GM12878 (cell line): Measurements from ENCODE around the gene ATIC.
"Not testable (repeated sequence)": the region's sequence is repeated elsewhere in the genome, so short reads cannot be mapped to it uniquely, and the experiment has no call there.

Experiments used
- CHD1 ChIP-seq: IDR thresholded peaks from 2 replicates; pipeline ENCODE4 v1.6.1; 2012; ENCODE audit warnings: low read depth, low read length, improper control_type of control experiment
- EZH2 ChIP-seq: IDR thresholded peaks from 2 replicates; pipeline ENCODE4 v1.6.1; 2012; ENCODE audit warnings: low read depth, mild to moderate bottlenecking, control low read depth, inconsistent platforms, low read length, borderline replicate concordance; ENCODE audit not compliant: control insufficient read depth
- FOXM1 ChIP-seq: IDR thresholded peaks from 2 replicates; pipeline ENCODE4 v1.6.1; 2012; ENCODE audit warnings: low read depth, mild to moderate bottlenecking, inconsistent platforms, low read length, moderate library complexity
- MXI1 ChIP-seq: fragments of 150-350 bp; IDR thresholded peaks from 2 replicates; pipeline ENCODE4 v1.6.1; 2011; ENCODE audit warnings: low read depth, mild to moderate bottlenecking, inconsistent platforms, low read length, improper control_type of control experiment
- NFXL1 ChIP-seq: fragments of 450-650 bp; IDR thresholded peaks from 2 replicates; pipeline ENCODE4 v1.6.1; 2017; ENCODE audit warnings: antibody characterized with exemption, mild to moderate bottlenecking, borderline replicate concordance
- NRF1 ChIP-seq: conservative IDR thresholded peaks from 2 replicates; pipeline ENCODE4 v1.6.1; 2011; ENCODE audit warnings: mild to moderate bottlenecking, low read depth, low read length, improper control_type of control experiment
- POLR2A ChIP-seq: IDR thresholded peaks from 2 replicates; pipeline ENCODE4 v1.6.1; 2011; ENCODE audit warnings: low read depth, mild to moderate bottlenecking, low read length
- POLR2AphosphoS5 ChIP-seq: IDR thresholded peaks from 2 replicates; pipeline ENCODE4 v1.6.1; 2011; ENCODE audit warnings: mild to moderate bottlenecking, low read length, inconsistent platforms
- RAD21 ChIP-seq: IDR thresholded peaks from 2 replicates; pipeline ENCODE4 v1.6.1; 2011; ENCODE audit warnings: mild to moderate bottlenecking, low read depth, low read length, moderate library complexity; ENCODE audit not compliant: insufficient read depth
- RB1 ChIP-seq: fragments of 450-650 bp; formaldehyde crosslinking; IDR thresholded peaks from 2 replicates; pipeline ENCODE4 v1.6.1; 2017; ENCODE audit warnings: mild to moderate bottlenecking, borderline replicate concordance
- SUPT20H ChIP-seq: IDR thresholded peaks from 2 replicates; pipeline ENCODE4 v1.6.1; 2011; ENCODE audit warnings: low read depth, mild to moderate bottlenecking, low read length, moderate library complexity, borderline replicate concordance; ENCODE audit not compliant: control insufficient read depth
- TF ChIP-seq, protein P1 (sequence below), 3 experiments: IDR thresholded peaks in 2 of 3; conservative IDR thresholded peaks in 1 of 3; 2 replicates each; pipeline ENCODE4 v1.5.1; 2011; ENCODE audit warnings: low read depth in 3 of 3, low read length in 3 of 3, mild to moderate bottlenecking in 3 of 3, control low read depth in 2 of 3, moderate library complexity in 2 of 3, inconsistent platforms in 1 of 3, mixed read lengths in 1 of 3; ENCODE audit not compliant: control insufficient read depth in 2 of 3, insufficient read depth in 1 of 3; ENCODE audit errors: extremely low read depth in 1 of 3
- TF ChIP-seq, protein P2 (sequence below): IDR thresholded peaks from 2 replicates; pipeline ENCODE4 v1.6.1; 2012; ENCODE audit warnings: mild to moderate bottlenecking, low read depth, low read length

DNA sequence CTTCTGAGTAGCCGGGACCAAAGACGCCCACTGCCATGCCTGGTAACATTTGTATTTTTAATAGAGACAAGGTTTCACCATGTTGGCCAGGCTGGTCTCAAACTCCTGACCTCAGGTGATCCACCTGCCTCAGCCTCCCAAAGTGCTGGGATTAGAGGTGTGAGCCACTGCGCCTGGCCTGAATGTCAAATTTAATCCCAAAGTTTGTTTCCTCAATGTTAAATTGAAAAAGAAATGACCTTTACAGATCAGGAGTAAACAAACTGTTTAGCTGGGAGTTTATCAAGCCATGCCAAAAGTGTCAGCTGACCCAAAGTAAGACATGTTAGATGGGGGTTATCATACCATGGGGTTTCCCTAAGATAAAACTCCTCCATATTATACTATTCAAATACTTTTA is 48.2 kb downstream of the ATIC start:
- TF ChIP-seq NFXL1, POLR2AphosphoS5, MXI1, RB1, FOXM1, RAD21, SUPT20H, NRF1, POLR2A, EZH2, CHD1: not testable (repeated sequence)
- TF ChIP-seq, protein P1, sequence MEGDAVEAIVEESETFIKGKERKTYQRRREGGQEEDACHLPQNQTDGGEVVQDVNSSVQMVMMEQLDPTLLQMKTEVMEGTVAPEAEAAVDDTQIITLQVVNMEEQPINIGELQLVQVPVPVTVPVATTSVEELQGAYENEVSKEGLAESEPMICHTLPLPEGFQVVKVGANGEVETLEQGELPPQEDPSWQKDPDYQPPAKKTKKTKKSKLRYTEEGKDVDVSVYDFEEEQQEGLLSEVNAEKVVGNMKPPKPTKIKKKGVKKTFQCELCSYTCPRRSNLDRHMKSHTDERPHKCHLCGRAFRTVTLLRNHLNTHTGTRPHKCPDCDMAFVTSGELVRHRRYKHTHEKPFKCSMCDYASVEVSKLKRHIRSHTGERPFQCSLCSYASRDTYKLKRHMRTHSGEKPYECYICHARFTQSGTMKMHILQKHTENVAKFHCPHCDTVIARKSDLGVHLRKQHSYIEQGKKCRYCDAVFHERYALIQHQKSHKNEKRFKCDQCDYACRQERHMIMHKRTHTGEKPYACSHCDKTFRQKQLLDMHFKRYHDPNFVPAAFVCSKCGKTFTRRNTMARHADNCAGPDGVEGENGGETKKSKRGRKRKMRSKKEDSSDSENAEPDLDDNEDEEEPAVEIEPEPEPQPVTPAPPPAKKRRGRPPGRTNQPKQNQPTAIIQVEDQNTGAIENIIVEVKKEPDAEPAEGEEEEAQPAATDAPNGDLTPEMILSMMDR (IDR thresholded peaks at IDR 0.05 in 2 of 3, conservative IDR thresholded peaks at IDR 0.05 in 1 of 3; ENCODE audit: control insufficient read depth in 2 of 3, extremely low read depth in 1 of 3, insufficient read depth in 1 of 3, low read depth in 3 of 3, low read length in 3 of 3): not testable (repeated sequence)
- TF ChIP-seq, protein P2, sequence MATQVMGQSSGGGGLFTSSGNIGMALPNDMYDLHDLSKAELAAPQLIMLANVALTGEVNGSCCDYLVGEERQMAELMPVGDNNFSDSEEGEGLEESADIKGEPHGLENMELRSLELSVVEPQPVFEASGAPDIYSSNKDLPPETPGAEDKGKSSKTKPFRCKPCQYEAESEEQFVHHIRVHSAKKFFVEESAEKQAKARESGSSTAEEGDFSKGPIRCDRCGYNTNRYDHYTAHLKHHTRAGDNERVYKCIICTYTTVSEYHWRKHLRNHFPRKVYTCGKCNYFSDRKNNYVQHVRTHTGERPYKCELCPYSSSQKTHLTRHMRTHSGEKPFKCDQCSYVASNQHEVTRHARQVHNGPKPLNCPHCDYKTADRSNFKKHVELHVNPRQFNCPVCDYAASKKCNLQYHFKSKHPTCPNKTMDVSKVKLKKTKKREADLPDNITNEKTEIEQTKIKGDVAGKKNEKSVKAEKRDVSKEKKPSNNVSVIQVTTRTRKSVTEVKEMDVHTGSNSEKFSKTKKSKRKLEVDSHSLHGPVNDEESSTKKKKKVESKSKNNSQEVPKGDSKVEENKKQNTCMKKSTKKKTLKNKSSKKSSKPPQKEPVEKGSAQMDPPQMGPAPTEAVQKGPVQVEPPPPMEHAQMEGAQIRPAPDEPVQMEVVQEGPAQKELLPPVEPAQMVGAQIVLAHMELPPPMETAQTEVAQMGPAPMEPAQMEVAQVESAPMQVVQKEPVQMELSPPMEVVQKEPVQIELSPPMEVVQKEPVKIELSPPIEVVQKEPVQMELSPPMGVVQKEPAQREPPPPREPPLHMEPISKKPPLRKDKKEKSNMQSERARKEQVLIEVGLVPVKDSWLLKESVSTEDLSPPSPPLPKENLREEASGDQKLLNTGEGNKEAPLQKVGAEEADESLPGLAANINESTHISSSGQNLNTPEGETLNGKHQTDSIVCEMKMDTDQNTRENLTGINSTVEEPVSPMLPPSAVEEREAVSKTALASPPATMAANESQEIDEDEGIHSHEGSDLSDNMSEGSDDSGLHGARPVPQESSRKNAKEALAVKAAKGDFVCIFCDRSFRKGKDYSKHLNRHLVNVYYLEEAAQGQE: not testable (repeated sequence)
